ENCODE results near the gene NCAPH2.

The NCAPH2 gene

GRCh38 chr22:50507991-50508884, at the start of gene NCAPH2:
Gene NCAPH2 (plus strand): TSS chr22:50508224. CDS start chr22:50508338, 114 bp downstream.
- TF ChIP-seq CTCF (IDR thresholded peaks at IDR 0.05; ENCODE audit: insufficient read depth, low read depth, low read length, missing control alignments): no peak
- DNase-seq (ENCODE audit: low read depth): peak; percentile 99
- peak within 1 kb of the TSS; percentile 88 for H3K4me3 ChIP-seq (ENCODE audit: low read depth, low read length)

- H3K4me3 ChIP-seq (ENCODE audit: low read depth, low read length): no peak overlapping the region
Measured at GRCh38 chr22:50459016-50459415, 49.0 kb upstream of the NCAPH2 start.

GRCh38 chr22:50459496-50460140, 48.4 kb upstream of the NCAPH2 start:
- TF ChIP-seq CTCF (IDR thresholded peaks at IDR 0.05; ENCODE audit: insufficient read depth, low read depth, low read length, missing control alignments): no peak

More at GRCh38 chr22:50459016-50459415, 49.0 kb upstream of the NCAPH2 start:
- no peak for DNase-seq (ENCODE audit: low read depth)
- TF ChIP-seq CTCF (IDR thresholded peaks at IDR 0.05; ENCODE audit: insufficient read depth, low read depth, low read length, missing control alignments): no peak

GRCh38 chr22:50460938-50461337, 47.1 kb upstream of the NCAPH2 start:
- no peak overlapping the region for H3K4me3 ChIP-seq (ENCODE audit: low read depth, low read length)
- no peak for DNase-seq (ENCODE audit: low read depth)
- TF ChIP-seq CTCF (IDR thresholded peaks at IDR 0.05; ENCODE audit: insufficient read depth, low read depth, low read length, missing control alignments): no peak

More at GRCh38 chr22:50459496-50460140, 48.4 kb upstream of the NCAPH2 start:
- H3K4me3 ChIP-seq (ENCODE audit: low read depth, low read length): no peak overlapping the region
- no peak for DNase-seq (ENCODE audit: low read depth)

- DNase-seq (ENCODE audit: low read depth): no peak
- TF ChIP-seq CTCF (IDR thresholded peaks at IDR 0.05; ENCODE audit: insufficient read depth, low read depth, low read length, missing control alignments): no peak
- H3K4me3 ChIP-seq (ENCODE audit: low read depth, low read length): no peak overlapping the region
Measured at GRCh38 chr22:50461536-50461935, 46.5 kb upstream of the NCAPH2 start.

GRCh38 chr22:50461979-50462540, 46.0 kb upstream of the NCAPH2 start:
- no peak overlapping the region for H3K4me3 ChIP-seq (ENCODE audit: low read depth, low read length)
- TF ChIP-seq CTCF (IDR thresholded peaks at IDR 0.05; ENCODE audit: insufficient read depth, low read depth, low read length, missing control alignments): no peak
- DNase-seq (ENCODE audit: low read depth): no peak

Data from GM12865 (cell line).